GM12878 (cell line): ENCODE data around the gene SLC7A10.

Source experiments
- IRF3 ChIP-seq: fragments of 450-650 bp; IDR thresholded peaks from 2 replicates; pipeline ENCODE4 v1.6.1; 2014; ENCODE audit warnings: mild to moderate bottlenecking
- POLR2AphosphoS5 ChIP-seq: IDR thresholded peaks from 2 replicates; pipeline ENCODE4 v1.6.1; 2011; ENCODE audit warnings: mild to moderate bottlenecking, low read length, inconsistent platforms
- RAD21 ChIP-seq: IDR thresholded peaks from 2 replicates; pipeline ENCODE4 v1.6.1; 2011; ENCODE audit warnings: mild to moderate bottlenecking, low read depth, low read length, moderate library complexity; ENCODE audit not compliant: insufficient read depth
- REST ChIP-seq: IDR thresholded peaks from 2 replicates; pipeline ENCODE4 v1.6.1; 2012; ENCODE audit warnings: mild to moderate bottlenecking, low read depth, low read length

- TF ChIP-seq RAD21 (no peak), REST (no peak), IRF3 (no peak), POLR2AphosphoS5 (no peak)
These were observed 29.0 kb downstream of the SLC7A10 start for GRCh38 chr19:33196446-33197193.
